Body of pancreas (tissue), 4 donors: ENCODE data around the gene ASB14. TPM values are rescaled to one million over a fixed set of nuclear protein-coding genes. Genes with fewer than 3 reads are reported as not detected.

Experiments
- ATAC-seq: fragments of 150-250 bp; one replicate; pipeline ENCODE4 v1.9.1; 2016
- DNase-seq, 4 donors: peaks; one replicate each; pipeline ENCODE4 v3.0.0-alpha.2; 2019
- H3K27ac ChIP-seq, 4 donors: fragments of 200-600 bp; sonication (generic); 1 replicate in 3 of 4; 2 replicates in 1 of 4; pipeline versions ENCODE4 v1.5.1 to v1.6.1; 2016 to 2019; ENCODE audit warnings: mild to moderate bottlenecking in 1 of 4, mixed read lengths in 1 of 4, moderate library complexity in 1 of 4
- H3K27me3 ChIP-seq, 2 donors: fragments of 200-600 bp; sonication (generic); one replicate each; pipeline ENCODE4 v1.6.0; 2016; ENCODE audit warnings: mild to moderate bottlenecking in 1 of 2
- H3K36me3 ChIP-seq, 2 donors: fragments of 200-600 bp; sonication (generic); replicated peaks in 1 of 2; 2 replicates each; pipeline ENCODE4 v1.5.1; 2016; ENCODE audit warnings: low read depth in 2 of 2; ENCODE audit not compliant: insufficient read depth in 1 of 2
- H3K4me1 ChIP-seq: fragments of 200-600 bp; sonication (generic); one replicate; pipeline ENCODE4 v1.6.0; 2016
- H3K4me3 ChIP-seq, 2 donors: fragments of 200-600 bp; sonication (generic); 1 replicate in 1 of 2; 2 replicates in 1 of 2; pipeline ENCODE4 v1.5.1; 2016 to 2019
- H3K9me3 ChIP-seq, 3 donors: fragments of 200-600 bp; sonication (generic); 1 replicate in 2 of 3; 2 replicates in 1 of 3; pipeline ENCODE4 v1.5.1; 2016
- CTCF ChIP-seq, 7 experiments: fragments of 450-650 bp in 4 of 7; fragments of 200-600 bp in 3 of 7; sonication (generic) in 3 of 7; IDR thresholded peaks; one replicate each; pipeline ENCODE4 v1.5.1; 2016 to 2019; ENCODE audit warnings: antibody characterized with exemption in 7 of 7
- POLR2A ChIP-seq, 3 donors: fragments of 450-650 bp; IDR thresholded peaks; one replicate each; pipeline ENCODE4 v1.6.1; 2016; ENCODE audit warnings: antibody characterized with exemption in 3 of 3, mild to moderate bottlenecking in 2 of 3
- WGBS, 2 donors: methylation state at CpG; one replicate each; pipeline ENCODE4 v1.1.5; 2017; 5-methylcytosine and 5-hydroxymethylcytosine counted together
- intact Hi-C: fragments of 100-400 bp; cut with DNase I; formaldehyde crosslinking; loops from one replicate; pipeline ENCODE4 v1.15.1; 2023
- total RNA-seq, 2 donors: library from RNA; depleted of rRNA; stranded (reverse); fragments of >200 nt; gene quantifications; one replicate each; pipeline ENCODE4 v1.1.0, GENCODE V29; 2016

The ASB14 gene
- total RNA-seq, 2 donors from 2014 or later: not detected

- peak; percentile 57 for ATAC-seq
- peak overlapping the region; percentile 92 to 96 (median 94) for H3K27ac ChIP-seq
- 0% methylated on average over 5 to 55 of the region's 70 CpGs for WGBS, 2 donors
Observed at GRCh38 chr3:57227930-57228751, 64.3 kb downstream of the ASB14 start.

GRCh38 chr3:57227204-57227929 lies 65.1 kb downstream of the ASB14 start, which contains the start of gene APPL1:
Gene APPL1 (plus strand): TSS chr3:57227729. CDS start chr3:57227884, 155 bp downstream.
- TF ChIP-seq POLR2A (IDR thresholded peaks at IDR 0.05) (peak; percentile 72 to 90 (median 84)), CTCF (IDR thresholded peaks at IDR 0.05) (peak in 1 of 7 experiments; percentile 10)
- Histone ChIP-seq H3K27ac (peak within 1 kb of the TSS; percentile 92 to 96 (median 94)), H3K36me3 (no peaks in the 10 kb centered on the region), H3K4me1 (peaks cover 39% of the 10 kb centered on the region), H3K4me3 (peak within 1 kb of the TSS; percentile 67 to 85), H3K9me3 (no peaks in the 10 kb centered on the region), H3K27me3 (no peaks in the 10 kb centered on the region)
- intact Hi-C loops: no loop called here
- WGBS, 2 donors: 0 to 2% methylated on average over 21 to 69 of the region's 71 CpGs
- DNase-seq: peak; percentile 90 to 94 (median 91)
- peak; percentile 92 for ATAC-seq

More at GRCh38 chr3:57227930-57228751, 64.3 kb downstream of the ASB14 start:
- Histone ChIP-seq H3K36me3 (no peaks in the 10 kb centered on the region), H3K4me3 (peak overlapping the region; percentile 67 to 85), H3K27me3 (no peaks in the 10 kb centered on the region), H3K4me1 (peaks cover 44% of the 10 kb centered on the region), H3K9me3 (no peaks in the 10 kb centered on the region)
- intact Hi-C loops: no loop called here
- TF ChIP-seq CTCF (IDR thresholded peaks at IDR 0.05) (no peak), POLR2A (IDR thresholded peaks at IDR 0.05) (peak in 2 of 3 donors; percentile 4 to 38)
- DNase-seq: peak; percentile 43 to 59 (median 48)

DNA sequence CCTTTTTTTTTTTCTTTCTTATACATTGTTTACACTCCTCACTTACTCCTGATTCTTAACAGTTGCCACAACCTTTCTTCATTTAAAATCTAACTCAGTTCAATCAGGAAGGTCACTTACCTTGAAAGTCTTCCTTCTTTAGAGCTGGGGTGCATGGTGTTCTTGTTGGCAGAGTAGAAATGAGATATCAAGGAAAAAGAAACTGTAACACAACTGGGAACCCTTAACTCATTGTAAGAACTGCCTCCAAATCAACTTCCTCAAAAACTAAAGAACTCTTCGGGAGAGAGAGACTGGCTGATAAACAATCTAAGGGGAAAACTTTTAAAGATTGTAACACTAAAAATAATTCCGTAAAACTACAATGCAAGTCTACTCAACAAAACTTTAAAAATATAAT lies 66.3 kb downstream of the ASB14 start:
- H3K27me3 ChIP-seq: no peaks in the 10 kb centered on the region
- TF ChIP-seq CTCF (IDR thresholded peaks at IDR 0.05) (no peak), POLR2A (IDR thresholded peaks at IDR 0.05) (no peak)
- peak overlapping the region in 3 of 4 donors; percentile 93 to 96 (median 95) for H3K27ac ChIP-seq
- no peak overlapping the region for H3K4me3 ChIP-seq
- ATAC-seq: no peak
- intact Hi-C loops: no loop called here
- no peaks in the 10 kb centered on the region for H3K36me3 ChIP-seq
- no peak for DNase-seq
- 12 to 24% methylated on average over 2 of the region's 2 CpGs for WGBS, 2 donors
- no peaks in the 10 kb centered on the region for H3K9me3 ChIP-seq
- peaks cover 43% of the 10 kb centered on the region for H3K4me1 ChIP-seq

- no peak overlapping the region for H3K4me3 ChIP-seq
- peaks cover 31% of the 10 kb centered on the region for H3K4me1 ChIP-seq
- ATAC-seq (no peak), DNase-seq (no peak)
- TF ChIP-seq POLR2A (IDR thresholded peaks at IDR 0.05): no peak
- no peaks in the 10 kb centered on the region for H3K36me3 ChIP-seq
- WGBS, 2 donors: 72 to 75% methylated on average over 4 of the region's 4 CpGs
- no peaks in the 10 kb centered on the region for H3K9me3 ChIP-seq
- no peaks in the 10 kb centered on the region for H3K27me3 ChIP-seq
- intact Hi-C loops: no loop called here
- H3K27ac ChIP-seq: peak overlapping the region in 1 of 4 donors; percentile 96
Observed at GRCh38 chr3:57224856-57225255, 67.6 kb downstream of the ASB14 start.

GRCh38 chr3:57221883-57222282 lies 70.6 kb downstream of the ASB14 start:
- intact Hi-C loops: no loop called here
- H3K27me3 ChIP-seq: no peaks in the 10 kb centered on the region
- DNase-seq (no peak), ATAC-seq (peak; percentile 56)
- H3K9me3 ChIP-seq: no peaks in the 10 kb centered on the region
- WGBS, 2 donors: 40 to 43% methylated on average over 2 of the region's 2 CpGs
- TF ChIP-seq CTCF (IDR thresholded peaks at IDR 0.05) (peak in 5 of 7 experiments; percentile 32 to 61 (median 48)), POLR2A (IDR thresholded peaks at IDR 0.05) (no peak)
- peaks cover 21% of the 10 kb centered on the region for H3K4me1 ChIP-seq
- H3K27ac ChIP-seq: no peak overlapping the region
- no peaks in the 10 kb centered on the region for H3K36me3 ChIP-seq
- no peak overlapping the region for H3K4me3 ChIP-seq
